B cell (primary cell): ENCODE results near the gene GDPD3. TPM values are rescaled to one million over a fixed set of nuclear protein-coding genes. Genes with fewer than 3 reads are reported as not detected.

Source experiments
- ATAC-seq: fragments of 200-7000 bp; cut with Tn5 transposase; one replicate; pipeline ENCODE4 v1.10.0; 2021; ENCODE audit warnings: low read depth, mild to moderate bottlenecking, moderate number of reproducible peaks, moderate library complexity
- CTCF ChIA-PET: fragments of 350-600 bp; sonication (Branson Sonifier 250); formaldehyde crosslinking; loops from one replicate; lab custom pipeline; 2021; ENCODE audit warnings: antibody characterized with exemption, inconsistent platforms; lab: Charles Lee
- POLR2A ChIA-PET: fragments of 350-600 bp; sonication (Branson Sonifier 250); formaldehyde crosslinking; loops from one replicate; lab custom pipeline; 2021; ENCODE audit warnings: antibody characterized with exemption; lab: Charles Lee
- DNase-seq: peaks from one replicate; pipeline ENCODE4 v3.0.0; 2013
- H2AFZ ChIP-seq: 2 replicates; pipeline ENCODE4 v1.6.1; 2012; ENCODE audit warnings: mild to moderate bottlenecking, low read depth, low read length; ENCODE audit not compliant: insufficient read depth, poor library complexity, severe bottlenecking
- H3K27ac ChIP-seq, 2 donors: 1 replicate in 1 of 2; 2 replicates in 1 of 2; pipeline ENCODE4 v1.5.1; 2012 to 2013; ENCODE audit warnings: low read length in 2 of 2, mild to moderate bottlenecking in 2 of 2, moderate library complexity in 1 of 2
- H3K27me3 ChIP-seq, 4 experiments: fragments of 200-600 bp in 1 of 4; sonication (generic) in 1 of 4; replicated peaks in 1 of 4; 1 replicate in 2 of 4; 2 replicates in 2 of 4; pipeline versions ENCODE4 v1.6.1 to v1.7.0; 2013 to 2016; ENCODE audit warnings: low read length in 3 of 4, mild to moderate bottlenecking in 2 of 4, mixed read lengths in 1 of 4, moderate library complexity in 1 of 4; ENCODE audit not compliant: insufficient read depth in 4 of 4, control insufficient read depth in 3 of 4; ENCODE audit errors: control extremely low read depth in 1 of 4
- H3K36me3 ChIP-seq, 2 experiments: replicated peaks in 1 of 2; 1 replicate in 1 of 2; 2 replicates in 1 of 2; pipeline versions ENCODE4 v1.6.1 to v1.7.1; 2013; ENCODE audit warnings: low read length in 1 of 2; ENCODE audit not compliant: insufficient read depth in 2 of 2, control insufficient read depth in 1 of 2; ENCODE audit errors: control extremely low read depth in 1 of 2, extremely low read depth in 1 of 2
- H3K4me1 ChIP-seq, 2 donors: fragments of 200-600 bp in 1 of 2; sonication (generic) in 1 of 2; 1 replicate in 1 of 2; 2 replicates in 1 of 2; pipeline versions ENCODE4 v1.5.1 to v1.6.1; 2013 to 2017; ENCODE audit warnings: low read length in 2 of 2; ENCODE audit not compliant: control insufficient read depth in 2 of 2, insufficient read depth in 2 of 2
- H3K4me2 ChIP-seq: replicated peaks from 2 replicates; pipeline ENCODE3; 2012; ENCODE audit warnings: mild to moderate bottlenecking, low read depth, low read length; ENCODE audit not compliant: poor library complexity, severe bottlenecking
- H3K4me3 ChIP-seq, 5 experiments: fragments of 200-600 bp in 1 of 5; sonication (generic) in 1 of 5; 1 replicate in 3 of 5; 2 replicates in 2 of 5; pipeline versions ENCODE4 v1.5.1 to v1.7.0; 2011 to 2016; ENCODE audit warnings: low read length in 4 of 5, mild to moderate bottlenecking in 4 of 5, low read depth in 2 of 5, control low read depth in 1 of 5, moderate library complexity in 1 of 5; ENCODE audit not compliant: insufficient read depth in 1 of 5; ENCODE audit errors: control extremely low read depth in 1 of 5, extremely low read depth in 1 of 5
- H3K79me2 ChIP-seq: fragments of 200-600 bp; sonication (generic); one replicate; pipeline ENCODE4 v1.6.0; 2016; ENCODE audit warnings: low read length; ENCODE audit not compliant: control insufficient read depth, insufficient read depth
- H3K9ac ChIP-seq: fragments of 200-600 bp; sonication (generic); 2 replicates; pipeline ENCODE4 v1.6.1; 2017; ENCODE audit warnings: mild to moderate bottlenecking, low read length, moderate library complexity
- H3K9me3 ChIP-seq, 3 donors: one replicate each; pipeline versions ENCODE4 v1.6.1 to v1.7.1; 2013; ENCODE audit warnings: low read length in 2 of 3; ENCODE audit not compliant: control insufficient read depth in 2 of 3, insufficient read depth in 1 of 3; ENCODE audit errors: control extremely low read depth in 1 of 3
- H4K20me1 ChIP-seq: 2 replicates; pipeline ENCODE4 v1.6.0; 2012; ENCODE audit warnings: mild to moderate bottlenecking, low read length; ENCODE audit not compliant: insufficient read depth, control insufficient read depth, poor library complexity, severe bottlenecking
- H3K27ac Mint-ChIP-seq: one replicate; pipeline ENCODE4 v1.8.0; 2021; ENCODE audit warnings: mixed read lengths
- H3K27me3 Mint-ChIP-seq: one replicate; pipeline ENCODE4 v1.8.0; 2021; ENCODE audit warnings: mixed read lengths
- H3K4me1 Mint-ChIP-seq: one replicate; pipeline ENCODE4 v1.8.0; 2021; ENCODE audit warnings: mixed read lengths
- H3K4me3 Mint-ChIP-seq: one replicate; pipeline ENCODE4 v1.8.0; 2021; ENCODE audit warnings: mixed read lengths
- H3K9me3 Mint-ChIP-seq: one replicate; pipeline ENCODE4 v1.8.0; 2022; ENCODE audit warnings: mixed read lengths; ENCODE audit not compliant: insufficient read depth
- CTCF ChIP-seq: fragments of 200-600 bp; IDR thresholded peaks from one replicate; pipeline ENCODE4 v1.8.0; 2022; ENCODE audit warnings: antibody characterized with exemption, mild to moderate bottlenecking
- EZH2 ChIP-seq: IDR thresholded peaks from 2 replicates; pipeline ENCODE4 v1.6.1; 2012; ENCODE audit warnings: borderline replicate concordance, low read depth, mild to moderate bottlenecking, moderate library complexity, low read length; ENCODE audit not compliant: insufficient read depth, poor library complexity, severe bottlenecking
- WGBS: methylation state at CpG from one replicate; pipeline ENCODE4 v1.1.5; 2013; ENCODE audit warnings: missing lambda C conversion rate; ENCODE audit not compliant: insufficient coverage; 5-methylcytosine and 5-hydroxymethylcytosine counted together
- intact Hi-C: fragments of 100-400 bp; cut with micrococcal nuclease; formaldehyde crosslinking; loops from one replicate; pipeline ENCODE4 v1.10.0; 2022
- polyA plus RNA-seq: library from polyadenylated mRNA; depleted of rRNA; stranded (reverse); fragments of >200 nt; gene quantifications from 2 replicates; pipeline ENCODE4 v1.2.3, GENCODE V29; 2012
- total RNA-seq, 2 donors: library from RNA; stranded (reverse); fragments of 120-200 nt in 1 of 2; gene quantifications; 1 replicate in 1 of 2; 2 replicates in 1 of 2; pipeline versions ENCODE4 v1.2.3 to v1.2.4, GENCODE V29; 2013 to 2022

The GDPD3 gene
- total and polyA plus RNA-seq, 2 donors (not counting 1 experiment from before 2014, with no cell fraction given), result 10.6 to 17.3 TPM

DNA sequence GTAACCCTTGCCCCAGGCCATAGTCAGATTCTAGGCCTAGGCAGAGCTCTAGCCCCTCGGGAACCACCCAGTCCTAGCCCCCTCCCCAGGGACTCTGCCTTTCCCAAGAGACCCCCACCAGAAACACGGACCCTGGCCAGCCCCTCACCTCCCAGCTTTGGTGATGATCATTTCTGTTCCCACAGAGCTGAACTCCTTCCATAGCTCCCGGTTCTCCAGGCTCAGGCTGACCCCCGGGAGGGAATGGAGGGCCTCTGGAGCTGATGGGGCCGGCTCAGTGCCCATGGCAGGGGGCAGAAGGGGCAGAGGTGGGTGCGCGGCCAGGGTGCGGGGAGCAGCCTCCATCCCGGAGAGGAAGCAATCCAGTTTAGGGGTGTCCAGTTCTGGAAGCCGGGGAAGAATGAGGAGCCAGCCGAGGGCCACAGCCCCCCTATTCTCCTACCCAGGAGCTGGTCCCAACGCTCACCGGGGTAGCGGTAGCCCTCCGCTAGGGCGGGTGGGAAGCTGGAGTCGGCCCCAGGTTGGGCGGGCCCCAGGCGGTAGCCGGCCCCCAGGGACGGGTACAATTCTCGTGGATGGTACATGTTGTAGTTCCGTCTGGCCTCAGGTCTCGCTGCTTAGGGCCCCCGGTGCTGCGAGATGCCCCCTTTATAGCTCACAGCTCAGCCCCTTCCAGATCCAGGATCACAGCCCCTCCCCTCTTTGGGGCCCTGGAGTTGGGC is 22.6 kb downstream of the GDPD3 start:
- H4K20me1 ChIP-seq, result no peaks in the 10 kb centered on the region
- intact Hi-C loops, result loop anchor here (10.0 kb wide), 2 partner anchors 284 to 544 kb away; partner anchors contain the start of genes MYL11 and TBC1D10B
- WGBS, result 84% methylated on average over 17 of the region's 26 CpGs
- H3K4me2 ChIP-seq, result peak overlapping the region; percentile 95
- Mint-ChIP-seq H3K27ac (peak overlapping the region; percentile 69), H3K4me1 (peaks cover 52% of the 10 kb centered on the region), H3K4me3 (peak overlapping the region; percentile 92), H3K9me3 (no peaks in the 10 kb centered on the region), H3K27me3 (no peaks in the 10 kb centered on the region)
- peaks cover 33 to 57% of the 10 kb centered on the region in 2 donors for H3K4me1 ChIP-seq
- DNase-seq (peak; percentile 32), ATAC-seq (no peak)
- peak overlapping the region in 2 of 5 experiments; percentile 52 to 70 for H3K4me3 ChIP-seq
- peak overlapping the region; percentile 71 for H3K9ac ChIP-seq
- no peak overlapping the region for H3K27ac ChIP-seq
- POLR2A ChIA-PET, result interaction anchor here (0.5 to 6.8 kb wide), 9 partner anchors 13 to 164 kb away, joined by 3 to 97 read pairs (median 5); partner anchors contain the start of genes ALDOA, CORO1A, KCTD13 and TAOK2
- H2AFZ ChIP-seq, result peak overlapping the region; percentile 99
- H3K9me3 ChIP-seq, result no peaks in the 10 kb centered on the region
- CTCF ChIA-PET, result interaction anchor here (0.8 to 4.6 kb wide), 15 partner anchors 10 to 318 kb away, joined by 3 to 49 read pairs (median 17); partner anchors contain the start of genes ALDOA, CORO1A, GDPD3 and PPP4C
- H3K79me2 ChIP-seq, result peaks cover 21% of the 10 kb centered on the region
- H3K36me3 ChIP-seq, result peaks cover 0 to 21% of the 10 kb centered on the region in 2 experiments
- H3K27me3 ChIP-seq, result no peaks in the 10 kb centered on the region
- TF ChIP-seq EZH2, result no peak
- TF ChIP-seq CTCF, result no peak
